Inflammatory macrophage treated with lipopolysaccharide for 4 hours (primary cell): ENCODE measurements around the gene PCLO.
"Not testable (repeated sequence)": the region's sequence is repeated elsewhere in the genome, so short reads cannot be mapped to it uniquely, and the experiment has no call there.

Source experiments
- DNase-seq: peaks from one replicate; pipeline ENCODE4 v3.0.0-alpha.2; 2020

PCLO gene

GRCh38 chr7:83130623-83131545, 31.8 kb downstream of the PCLO start:
- DNase-seq, result no peak

- DNase-seq, result no peak
Observed at GRCh38 chr7:83130191-83130590, 32.5 kb downstream of the PCLO start.

- DNase-seq, result no peak
Observed at GRCh38 chr7:83119494-83119893, 43.2 kb downstream of the PCLO start.

- no peak for DNase-seq
Observed at GRCh38 chr7:83119026-83119382, 43.7 kb downstream of the PCLO start.

GRCh38 chr7:83118347-83119025, 44.2 kb downstream of the PCLO start:
- no peak for DNase-seq

GRCh38 chr7:83117466-83117865, 45.2 kb downstream of the PCLO start:
- DNase-seq, result no peak

- no peak for DNase-seq
Observed at GRCh38 chr7:83111391-83111790, 51.3 kb downstream of the PCLO start.

GRCh38 chr7:83109352-83109751, 53.3 kb downstream of the PCLO start:
- no peak for DNase-seq

GRCh38 chr7:83105948-83106347, 56.7 kb downstream of the PCLO start:
- no peak for DNase-seq

GRCh38 chr7:83105063-83105462, 57.6 kb downstream of the PCLO start:
- DNase-seq, result no peak

GRCh38 chr7:83101530-83101929, 61.2 kb downstream of the PCLO start:
- DNase-seq, result no peak

- no peak for DNase-seq
Observed at GRCh38 chr7:83096065-83096580, 66.6 kb downstream of the PCLO start.

GRCh38 chr7:83085299-83085698, 77.4 kb downstream of the PCLO start:
- DNase-seq, result no peak

GRCh38 chr7:83079879-83080278, 82.8 kb downstream of the PCLO start:
- DNase-seq, result not testable (repeated sequence)

GRCh38 chr7:83077328-83077727, 85.4 kb downstream of the PCLO start:
- no peak for DNase-seq

- no peak for DNase-seq
Observed at GRCh38 chr7:83072576-83073517, 89.8 kb downstream of the PCLO start.

GRCh38 chr7:83065714-83066113, 97.0 kb downstream of the PCLO start:
- no peak for DNase-seq

- DNase-seq, result no peak
Observed at GRCh38 chr7:83060218-83060617, 102.5 kb downstream of the PCLO start.

GRCh38 chr7:83058667-83059066, 104.0 kb downstream of the PCLO start:
- DNase-seq, result no peak

- DNase-seq, result no peak
Observed at GRCh38 chr7:83055197-83055596, 107.5 kb downstream of the PCLO start.

GRCh38 chr7:83054472-83054871, 108.2 kb downstream of the PCLO start:
- no peak for DNase-seq

- no peak for DNase-seq
Observed at GRCh38 chr7:83053965-83054364, 108.7 kb downstream of the PCLO start.

GRCh38 chr7:83040484-83040883, 122.2 kb downstream of the PCLO start:
- DNase-seq, result no peak
